Measurements from ENCODE around the gene PTPRT. TPM values are rescaled to one million over a fixed set of nuclear protein-coding genes. Genes with fewer than 3 reads are reported as not detected.

The PTPRT gene
- total and polyA plus RNA-seq, 2 of the 4 experiments (the other 2 are of a cell fraction): not detected

- Histone ChIP-seq H2BK15ac (ENCODE audit: low read depth, low read length) (no peak overlapping the region), H2BK20ac (ENCODE audit: low read depth, low read length) (no peak overlapping the region), H4K8ac (ENCODE audit: low read depth in 2 of 2, low read length in 2 of 2) (no peak overlapping the region), H3K4me2 (ENCODE audit: low read depth, low read length) (no peak overlapping the region), H3K9ac (ENCODE audit: low read depth, low read length) (no peak overlapping the region), H3K4me1 (ENCODE audit: control insufficient read depth, insufficient read depth, low read length) (no peaks in the 10 kb centered on the region), H3K9me1 (ENCODE audit: insufficient read depth, low read length) (no peaks in the 10 kb centered on the region), H3K23ac (ENCODE audit: low read depth, low read length) (no peak overlapping the region), H3K4ac (ENCODE audit: low read depth, low read length) (no peak overlapping the region), H3K9me3 (ENCODE audit: control insufficient read depth, insufficient read depth, low read length) (peaks cover 32% of the 10 kb centered on the region), H4K91ac (ENCODE audit: insufficient read depth, low read depth, low read length) (no peak overlapping the region), H3K79me1 (ENCODE audit: low read depth in 1 of 2, low read length in 2 of 2) (no peaks in the 10 kb centered on the region), H4K5ac (ENCODE audit: low read depth, low read length) (no peak overlapping the region), H3K27ac (ENCODE audit: insufficient read depth, low read length) (no peak overlapping the region), H3K27me3 (ENCODE audit: control insufficient read depth, insufficient read depth, low read length) (no peaks in the 10 kb centered on the region), H2AK9ac (replicated peaks; ENCODE audit: low read depth, low read length, poor library complexity) (no peak overlapping the region), H2AK5ac (ENCODE audit: low read depth, low read length) (no peak overlapping the region), H2AFZ (replicated peaks; ENCODE audit: low read length, poor library complexity) (no peak overlapping the region), H3K36me3 (ENCODE audit: control insufficient read depth, insufficient read depth, low read length) (no peaks in the 10 kb centered on the region), H3K18ac (ENCODE audit: low read depth, low read length) (no peak overlapping the region), H3K14ac (replicated peaks; ENCODE audit: low read depth, low read length) (no peak overlapping the region), H2BK120ac (ENCODE audit: low read depth, low read length) (no peak overlapping the region), H4K20me1 (ENCODE audit: insufficient read depth, low read length) (no peaks in the 10 kb centered on the region), H3K4me3 (ENCODE audit: insufficient read depth, low read depth, low read length) (no peak overlapping the region), H2BK5ac (ENCODE audit: low read depth, low read length, poor library complexity, severe bottlenecking) (no peak overlapping the region), H3K56ac (ENCODE audit: extremely low read depth, insufficient read depth, low read length) (no peak overlapping the region)
- dilution Hi-C loops (cut with HindIII; ENCODE audit: low sequenced_read_pairs, unreplicated experiment) (no loop called here), intact Hi-C loops (cut with micrococcal nuclease) (no loop called here), in situ Hi-C loops (cut with MboI; ENCODE audit: low sequenced_read_pairs) (no loop called here)
- ATAC-seq (ENCODE audit: low read depth) (no peak), DNase-seq (no peak)
- POLR2A ChIA-PET (ENCODE audit: unreplicated experiment): no interaction called here
- TF ChIP-seq MAFK (IDR thresholded peaks at IDR 0.05; ENCODE audit: low read depth, low read length) (no peak), MAZ (IDR thresholded peaks at IDR 0.05; ENCODE audit: borderline replicate concordance, low read depth, low read length) (no peak)
- CTCF ChIA-PET: interaction anchor here (0.5 kb wide), 1 partner anchor 13 kb away, joined by 3 read pairs; no protein-coding TSS in a partner anchor
- WGBS, 2 experiments (ENCODE audit: extremely low coverage in 2 of 2, insufficient read length in 1 of 2): no CpG with 5 or more reads among the region's 3 CpGs
- BruUV-seq (replicated peaks): no TSS peak
These were observed 165.9 kb downstream of the PTPRT start for GRCh38 chr20:43023836-43024235.

Data from IMR-90 (cell line).